CD4-positive, alpha-beta T cell treated with Interleukin-17A for 1 hour (primary cell): ENCODE measurements around the gene MALT1.

Experiments used
- DNase-seq: peaks from one replicate; pipeline ENCODE4 v3.0.0-alpha.2; 2020

MALT1 gene

DNA sequence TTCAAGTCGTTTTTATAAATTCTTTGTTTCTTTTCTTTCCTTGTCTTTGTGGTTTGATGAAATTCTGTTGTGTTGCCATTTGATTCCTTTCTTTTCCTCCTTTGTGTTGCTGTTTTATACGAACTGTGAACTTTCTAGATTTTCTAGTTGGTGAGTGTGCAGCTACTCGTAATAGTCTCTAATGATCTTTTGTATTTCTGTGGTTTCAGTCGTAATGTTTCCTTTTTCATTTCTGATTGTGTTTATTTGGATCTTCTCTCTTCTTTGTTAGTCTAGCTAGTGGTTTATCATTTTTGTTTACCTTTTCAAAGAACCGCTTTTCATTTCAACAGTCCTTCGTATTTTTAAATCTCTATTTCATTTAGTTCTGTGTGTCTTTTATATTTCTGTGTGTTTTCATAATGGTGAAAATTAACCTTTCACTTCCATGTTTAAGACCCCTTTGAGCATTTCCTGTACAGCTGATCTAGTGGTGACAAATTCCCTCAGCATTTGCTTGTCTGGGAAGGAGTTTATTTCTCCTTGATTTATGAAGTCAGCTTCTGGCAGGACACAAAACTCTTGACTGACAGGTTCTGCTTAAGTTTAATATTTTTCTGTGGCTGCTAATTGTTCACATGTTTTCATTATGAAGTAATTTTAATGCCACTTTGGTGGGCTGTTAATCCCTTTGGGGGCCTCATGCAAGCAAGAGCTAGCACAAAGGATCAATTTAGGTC lies 16.2 kb upstream of the MALT1 start:
- DNase-seq = no peak

DNA sequence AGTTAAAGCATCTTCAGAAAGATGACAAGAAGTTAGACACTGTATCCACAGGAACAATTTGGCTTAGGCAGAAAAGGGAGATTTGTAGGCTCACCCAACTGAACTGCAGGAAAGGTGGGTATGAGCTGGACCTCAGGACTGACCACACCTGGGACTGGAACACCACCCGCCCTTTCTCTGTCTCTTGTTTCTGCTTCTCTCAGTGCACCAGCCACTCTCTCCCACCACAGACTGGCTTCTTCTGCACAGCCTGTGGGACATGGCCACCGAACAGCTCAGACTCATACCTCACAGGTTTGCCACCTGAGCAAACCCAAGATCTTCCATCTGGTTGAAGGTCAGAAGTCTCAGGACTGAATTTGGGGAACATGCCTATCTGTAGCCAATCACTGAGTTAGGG lies 14.2 kb upstream of the MALT1 start:
- no peak for DNase-seq

- DNase-seq = no peak
These were observed 13.8 kb upstream of the MALT1 start for GRCh38 chr18:58657494-58657893.

DNA sequence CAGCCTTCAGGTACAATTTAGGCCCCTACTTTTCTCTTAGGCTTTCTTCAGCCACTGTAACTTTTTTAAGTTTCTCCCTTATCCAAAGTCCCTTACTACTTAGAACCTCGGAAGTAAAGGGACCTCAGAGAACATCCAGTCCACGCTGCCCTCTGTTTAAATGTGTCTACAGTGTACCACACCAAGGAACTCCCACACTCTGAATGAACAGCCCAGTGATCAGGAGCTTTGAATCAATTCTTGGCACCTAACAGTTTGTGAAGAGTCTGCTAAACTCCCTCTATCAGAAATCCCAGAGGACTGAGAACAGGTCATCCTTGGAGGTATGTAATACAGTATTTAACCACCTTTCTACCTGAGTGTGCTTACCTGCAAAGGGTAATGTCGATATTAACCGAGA lies 11.6 kb upstream of the MALT1 start:
- no peak for DNase-seq

DNA sequence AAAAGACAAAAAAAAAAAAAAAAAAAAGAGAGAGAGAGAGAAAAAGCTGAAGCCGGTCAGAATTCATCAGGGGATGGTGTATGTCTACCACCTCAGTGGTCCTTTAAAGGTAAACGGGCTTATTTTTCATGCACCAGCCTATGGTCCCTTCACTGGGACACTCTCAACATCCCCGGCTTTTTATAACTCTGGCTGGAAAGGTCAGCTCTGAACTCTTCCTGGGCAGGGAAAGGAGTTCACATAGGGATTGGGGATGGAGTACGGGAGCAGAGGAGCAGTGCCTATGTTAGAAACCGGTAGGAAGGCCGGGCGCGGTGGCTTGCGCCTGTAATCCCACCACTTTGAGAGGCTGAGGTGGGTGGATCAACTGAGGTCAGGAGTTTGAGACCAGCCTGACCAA lies 10.3 kb upstream of the MALT1 start:
- DNase-seq = no peak

- DNase-seq = no peak
These were observed 9.8 kb upstream of the MALT1 start for GRCh38 chr18:58661423-58661822.

DNA sequence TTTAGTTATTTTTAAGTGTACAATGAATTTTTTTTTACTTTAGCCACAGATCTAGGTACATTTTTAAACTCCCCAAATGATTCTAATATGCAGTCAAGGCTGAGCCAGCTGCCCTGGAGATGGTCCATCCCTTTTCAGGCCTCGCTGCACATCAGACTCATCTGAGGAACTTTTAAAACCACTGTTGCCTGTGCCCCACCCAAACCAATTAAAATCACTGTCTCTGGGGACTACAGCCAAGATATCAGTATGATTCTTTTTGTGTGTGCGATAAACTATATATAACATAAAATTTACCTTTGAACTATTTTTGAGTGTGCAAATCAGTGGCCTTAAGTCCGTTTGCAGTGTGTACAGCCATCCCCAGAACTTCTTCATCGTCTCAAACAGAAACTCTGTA lies 9.1 kb upstream of the MALT1 start:
- no peak for DNase-seq

DNA sequence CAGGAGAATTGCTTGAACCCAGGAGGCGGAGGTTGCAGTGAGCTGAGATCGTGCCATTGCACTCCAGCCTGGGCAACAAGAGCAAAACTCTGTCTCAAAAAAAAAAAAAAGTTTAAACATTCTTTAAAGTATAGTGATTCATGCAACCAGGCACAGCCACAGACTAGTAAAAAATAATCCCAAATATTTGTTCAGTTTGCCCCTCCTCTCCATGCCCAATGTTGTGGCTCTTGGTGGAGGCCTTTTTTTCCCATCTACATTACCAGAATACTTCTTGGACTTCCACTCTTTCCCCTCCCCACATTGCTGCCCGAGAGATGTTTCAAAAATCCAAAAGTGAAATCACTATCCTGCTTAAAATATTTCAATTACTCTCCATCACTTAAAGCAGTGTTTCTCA lies 5.1 kb upstream of the MALT1 start:
- DNase-seq = no peak

- DNase-seq = no peak
These were observed 3.1 kb upstream of the MALT1 start for GRCh38 chr18:58668211-58668610.

DNA sequence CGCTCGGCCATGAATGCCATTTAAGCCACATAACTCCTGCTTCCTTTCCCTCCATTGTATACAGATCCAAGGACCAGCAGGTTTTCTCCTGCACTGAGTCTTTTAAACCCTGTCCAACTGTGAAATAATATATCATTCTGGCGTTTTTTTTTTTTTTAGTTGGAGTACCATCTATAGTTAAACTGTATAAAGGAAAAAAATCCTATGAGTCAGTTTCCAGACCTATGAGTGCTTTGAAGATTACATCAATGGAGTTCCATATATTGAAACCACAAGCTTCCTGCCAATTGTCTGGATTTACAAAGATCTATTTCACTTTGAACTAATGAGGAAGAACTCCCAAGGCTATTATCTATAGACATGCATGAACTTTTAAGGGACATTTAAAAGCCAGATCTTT lies 2.4 kb upstream of the MALT1 start:
- DNase-seq = no peak

GRCh38 chr18:58669731-58670378 lies 1.4 kb upstream of the MALT1 start:
- DNase-seq = no peak

DNA sequence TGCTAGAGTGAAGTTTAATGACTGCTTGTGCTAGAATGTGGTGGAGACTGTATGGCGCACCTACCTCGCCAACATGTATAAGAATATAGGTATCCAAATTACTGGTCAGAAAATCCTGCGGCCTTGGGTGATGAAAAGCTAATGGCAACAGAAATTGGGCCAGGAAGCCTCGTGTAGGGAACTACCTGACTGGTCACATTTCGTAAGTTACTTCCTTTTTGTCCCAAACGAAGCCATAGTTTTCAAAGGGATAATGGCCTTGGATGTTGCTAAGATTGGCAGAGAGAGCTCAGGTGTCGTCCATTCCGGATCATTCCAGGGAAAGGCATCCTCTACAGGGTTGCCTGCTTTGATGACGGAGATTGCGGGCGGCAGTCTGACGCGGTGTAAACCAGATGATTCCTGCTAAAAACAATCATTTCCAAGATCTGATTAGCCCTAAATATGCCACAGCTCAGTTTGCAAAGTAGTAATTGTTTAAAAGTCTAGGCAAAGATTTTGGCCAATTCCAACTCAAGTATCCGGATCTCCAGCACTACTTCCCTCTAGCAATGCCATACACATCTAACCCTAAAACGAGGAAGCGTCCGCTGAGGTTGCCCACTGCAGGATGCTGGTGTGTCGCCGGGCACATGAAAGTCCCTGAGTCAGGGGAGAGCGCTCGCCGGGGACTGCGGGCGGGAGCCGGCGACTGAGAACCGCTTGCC lies 708 bp upstream of the MALT1 start:
- DNase-seq = no peak

DNA sequence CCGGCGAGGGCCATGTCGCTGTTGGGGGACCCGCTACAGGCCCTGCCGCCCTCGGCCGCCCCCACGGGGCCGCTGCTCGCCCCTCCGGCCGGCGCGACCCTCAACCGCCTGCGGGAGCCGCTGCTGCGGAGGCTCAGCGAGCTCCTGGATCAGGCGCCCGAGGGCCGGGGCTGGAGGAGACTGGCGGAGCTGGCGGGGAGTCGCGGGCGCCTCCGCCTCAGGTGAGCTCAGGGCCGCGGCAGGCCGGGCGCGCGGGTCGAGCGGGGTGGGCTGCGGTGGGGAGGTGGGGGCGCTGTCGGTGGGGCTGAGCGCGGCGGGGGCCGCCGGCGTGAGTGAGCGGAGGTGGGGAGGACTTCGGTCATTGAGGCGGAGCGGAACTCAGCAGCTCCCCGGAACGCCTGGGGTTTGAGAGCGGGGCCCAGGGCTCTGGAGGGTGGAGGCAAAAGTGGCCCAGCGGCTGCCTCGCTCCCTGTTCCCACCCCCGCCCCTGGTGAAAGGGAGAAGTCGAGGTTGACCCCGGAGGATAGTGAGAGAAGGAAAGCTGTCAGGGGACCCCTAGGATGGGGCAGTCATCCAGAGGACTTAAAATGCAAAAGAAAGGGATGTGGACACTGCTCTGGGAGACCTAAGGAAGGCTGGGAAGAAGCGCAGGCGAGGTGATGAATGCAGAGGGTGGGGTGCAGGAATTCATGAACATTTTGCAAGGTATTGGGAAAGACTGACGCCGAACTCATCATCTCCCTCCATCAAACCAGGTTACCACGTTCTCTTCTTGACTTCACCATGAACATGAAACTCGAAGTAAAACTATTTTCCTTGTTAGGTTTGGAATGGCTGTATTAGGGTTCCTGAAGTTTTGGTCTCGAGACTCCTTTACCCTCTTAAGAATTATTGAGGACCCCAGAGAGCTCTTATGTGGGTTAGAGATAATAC lies 633 bp downstream of the MALT1 start:
- peak; percentile 59 for DNase-seq

DNA sequence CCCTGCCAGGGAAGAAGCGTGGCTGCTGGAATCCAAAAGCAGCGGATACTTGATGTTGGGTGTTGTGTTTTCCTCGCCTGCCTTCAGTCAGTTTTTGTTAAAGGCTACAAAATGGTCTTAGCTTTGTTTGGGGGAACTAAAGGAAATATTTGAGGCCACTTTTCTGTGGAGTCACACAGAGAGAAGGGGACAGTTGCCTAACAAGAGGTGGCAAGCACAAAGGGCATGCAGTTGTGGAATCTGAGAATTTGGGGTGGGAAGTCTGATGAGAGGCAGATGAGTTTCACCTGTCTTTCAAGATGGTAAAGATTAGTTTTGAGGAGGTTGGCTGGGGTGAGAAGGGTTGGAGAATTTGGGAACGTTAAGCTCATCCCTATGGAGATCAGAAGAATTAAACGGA lies 2.9 kb downstream of the MALT1 start:
- DNase-seq = no peak

- DNase-seq = no peak
These were observed 3.7 kb downstream of the MALT1 start for GRCh38 chr18:58674863-58675472.

DNA sequence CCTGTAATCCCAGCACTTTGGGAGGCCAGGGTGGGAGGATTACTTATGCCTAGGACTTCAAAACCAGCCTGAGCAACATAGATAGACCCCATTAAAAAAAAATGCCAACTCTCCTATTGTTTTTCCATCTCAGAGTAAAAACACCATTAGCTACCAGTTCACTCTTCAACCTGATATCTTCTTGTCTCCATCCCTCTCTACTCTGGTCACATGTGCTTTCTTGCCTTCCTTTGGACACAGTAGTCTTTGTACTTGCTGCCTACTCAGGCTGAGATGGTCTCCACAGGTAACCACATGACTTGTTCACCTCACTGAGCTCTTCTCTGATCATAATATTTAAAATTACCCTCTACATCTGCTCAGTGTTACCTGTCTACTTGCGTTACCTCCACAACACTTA lies 5.0 kb downstream of the MALT1 start:
- DNase-seq = no peak

- DNase-seq = no peak
These were observed 11.3 kb downstream of the MALT1 start for GRCh38 chr18:58682429-58683069.

GRCh38 chr18:58687871-58688308 lies 16.6 kb downstream of the MALT1 start:
- DNase-seq = peak; percentile 89

DNA sequence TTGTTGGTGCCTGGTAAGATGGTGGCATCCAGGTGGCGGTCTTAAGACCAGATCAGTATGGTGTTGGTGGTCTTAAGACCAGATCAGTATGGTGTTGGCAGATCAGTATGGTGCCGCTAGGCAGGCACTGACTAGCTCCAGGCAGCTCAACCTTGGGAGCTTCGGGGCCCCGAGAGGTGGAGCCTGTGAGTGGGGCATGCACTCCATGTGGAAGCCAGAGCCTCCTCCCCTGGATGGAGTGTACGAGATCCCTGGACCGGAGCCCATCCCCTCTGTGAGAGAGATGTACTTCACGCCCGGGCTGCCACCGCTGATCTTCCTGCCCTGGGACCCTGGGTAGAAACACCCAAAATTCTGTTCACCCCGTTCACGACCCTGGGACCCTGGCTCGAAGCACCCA lies 19.0 kb downstream of the MALT1 start:
- DNase-seq = no peak

- no peak for DNase-seq
These were observed 20.0 kb downstream of the MALT1 start for GRCh38 chr18:58691256-58691655.

GRCh38 chr18:58692422-58693185 lies 21.3 kb downstream of the MALT1 start:
- peak; percentile 46 for DNase-seq
